GM21786 (cell line): ENCODE measurements around the gene PRPF8.

Source experiments
- ATAC-seq: cut with Tn5 transposase; IDR thresholded peaks from one replicate; pipeline ENCODE4 v1.9.1; 2021; ENCODE audit not compliant: unreplicated experiment

PRPF8 gene

DNA sequence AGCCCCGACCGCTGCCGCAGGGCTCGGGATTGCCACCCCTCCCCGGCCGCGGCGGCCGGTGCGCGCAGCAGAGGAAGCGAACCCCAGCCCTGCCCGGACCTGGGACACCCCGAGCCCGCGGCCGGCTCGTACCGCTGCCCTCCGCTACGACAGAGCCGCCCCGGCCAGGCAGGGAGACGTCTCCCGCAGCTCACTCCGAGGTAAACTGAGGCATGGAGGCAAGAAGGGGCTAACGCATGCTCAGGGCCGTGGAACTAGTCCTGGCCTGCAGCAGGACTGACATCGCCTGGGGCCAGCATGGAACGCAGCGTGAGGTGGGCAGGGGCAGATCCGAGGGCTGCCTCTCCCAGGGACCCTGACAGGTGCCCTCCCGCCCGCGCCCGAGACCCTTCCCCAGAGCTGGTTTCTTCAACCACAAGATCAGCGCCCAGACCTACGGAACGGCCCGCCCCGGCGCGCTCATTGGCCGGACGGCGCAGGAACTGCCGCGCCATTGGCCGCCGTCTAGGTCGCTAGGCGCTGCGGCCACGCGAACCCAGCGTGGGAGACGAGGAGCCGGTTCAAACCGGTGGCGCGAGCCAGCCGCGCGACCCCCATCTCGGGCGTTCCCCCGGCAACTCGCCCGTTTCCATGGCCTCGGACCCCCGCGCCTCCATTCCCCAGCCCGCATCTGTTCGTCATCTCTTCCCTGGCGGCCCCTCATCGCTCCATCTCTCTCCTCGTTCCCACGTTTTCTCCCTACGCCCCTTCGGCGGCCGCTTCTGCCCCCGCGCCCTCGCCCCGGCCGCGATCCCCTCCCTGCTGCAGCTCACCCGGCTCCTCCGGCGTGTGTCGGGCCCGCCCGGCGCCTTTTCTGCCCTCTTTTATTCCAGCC, 56.4 kb downstream of the PRPF8 start, which contains the start of gene SLC43A2:
Gene SLC43A2, minus strand, starts transcription at position 853 of the 874 bp plus-strand sequence. CDS start 960 bp downstream, outside the sequence.
- peak; percentile 53 for ATAC-seq

DNA sequence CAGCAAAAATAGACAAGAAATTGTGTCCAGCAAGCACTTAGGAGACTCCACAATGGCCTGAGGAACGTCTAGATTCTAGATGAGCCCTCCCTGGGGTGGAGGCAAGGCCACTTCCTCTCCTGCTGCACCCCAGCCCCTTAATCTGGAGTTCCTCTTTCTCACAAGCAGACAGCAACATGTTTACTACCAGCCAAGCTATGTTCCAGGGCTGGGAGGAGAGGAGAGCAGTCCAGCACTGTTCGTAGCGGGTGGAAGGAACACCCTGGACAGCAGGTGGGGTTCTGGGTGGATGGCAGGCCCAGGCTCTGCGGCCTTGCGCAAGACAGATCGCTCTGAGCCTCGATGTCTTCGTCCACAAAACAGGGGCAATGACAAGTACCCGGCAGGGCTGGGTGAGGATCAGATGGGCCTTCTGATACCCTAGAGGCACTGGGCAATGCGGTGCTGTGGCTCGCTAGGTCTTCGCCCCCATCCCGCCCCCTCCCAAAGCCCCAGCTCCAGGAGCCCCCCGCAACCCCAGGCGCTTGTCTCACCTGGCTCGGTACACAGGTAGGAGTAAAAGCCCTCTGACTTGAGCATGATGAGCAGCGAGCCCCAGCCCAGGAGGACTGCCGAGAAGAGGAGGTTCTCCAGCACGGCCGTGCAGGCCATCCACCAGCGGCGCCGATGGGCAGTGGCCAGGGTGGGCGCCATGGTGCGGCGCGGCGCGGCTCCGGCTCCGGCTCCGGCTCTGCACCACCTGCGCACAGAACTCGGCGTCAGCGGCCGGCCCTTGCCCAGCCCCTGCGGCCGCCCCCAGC, 57.3 kb downstream of the PRPF8 start:
- ATAC-seq, result no peak

DNA sequence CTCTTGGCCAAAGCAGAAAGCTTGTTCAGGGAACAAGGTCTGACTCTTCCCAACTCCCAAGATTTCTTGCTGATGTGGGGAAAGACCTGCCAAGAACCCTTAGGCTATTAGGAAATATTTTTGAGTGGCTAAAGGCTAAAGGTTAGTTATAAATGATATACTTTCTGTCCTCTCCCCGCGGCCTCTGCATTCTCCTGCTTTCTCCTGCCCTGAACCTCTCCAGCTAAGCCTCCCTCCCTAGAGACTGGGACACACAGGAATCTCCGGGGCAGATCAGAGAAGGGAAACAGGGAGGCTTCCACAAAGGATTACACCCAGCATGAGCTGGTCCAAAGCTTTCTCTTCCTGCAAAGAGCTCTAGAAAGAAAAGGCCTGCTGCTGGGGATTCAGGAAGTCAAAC, 58.3 kb downstream of the PRPF8 start:
- ATAC-seq, result no peak

DNA sequence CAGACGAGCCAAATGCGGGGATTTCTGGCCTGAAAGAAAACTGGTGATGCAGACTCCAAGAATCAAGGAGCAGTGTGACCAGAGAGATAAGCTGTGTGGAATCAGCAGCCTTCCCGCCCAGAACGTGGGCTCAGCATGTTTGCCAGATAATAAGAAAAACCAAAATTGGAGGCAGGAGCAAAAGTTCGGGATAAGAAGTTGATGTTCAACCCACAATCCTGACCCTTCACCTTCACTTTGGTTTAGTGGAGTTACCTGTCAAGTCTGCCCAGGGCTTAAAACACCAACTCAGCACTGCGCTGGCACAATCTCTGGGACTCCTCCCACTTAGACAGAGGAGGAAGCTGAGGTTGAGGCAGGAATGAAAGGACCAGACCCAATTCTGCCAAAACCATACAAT, 59.1 kb downstream of the PRPF8 start:
- ATAC-seq, result no peak

DNA sequence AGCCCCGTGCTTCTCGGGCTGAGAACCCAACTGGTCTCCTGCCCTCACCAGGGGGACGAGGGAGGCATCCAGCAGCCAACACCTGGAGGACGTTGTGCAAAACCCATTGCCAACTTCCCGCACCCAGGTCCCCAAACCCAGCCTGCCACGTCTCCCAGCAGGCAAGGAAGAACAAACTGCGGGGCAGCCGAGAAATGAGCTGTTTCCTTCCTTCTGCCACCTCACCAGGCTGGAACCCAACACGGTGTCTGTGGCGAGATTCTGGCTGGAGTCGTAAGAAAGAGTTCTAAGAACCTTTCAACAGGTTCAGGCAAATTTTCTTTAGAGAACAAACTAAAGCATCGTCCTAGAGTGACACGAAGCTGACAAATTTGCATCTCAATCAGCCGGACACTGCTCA, 59.6 kb downstream of the PRPF8 start:
- ATAC-seq, result no peak

DNA sequence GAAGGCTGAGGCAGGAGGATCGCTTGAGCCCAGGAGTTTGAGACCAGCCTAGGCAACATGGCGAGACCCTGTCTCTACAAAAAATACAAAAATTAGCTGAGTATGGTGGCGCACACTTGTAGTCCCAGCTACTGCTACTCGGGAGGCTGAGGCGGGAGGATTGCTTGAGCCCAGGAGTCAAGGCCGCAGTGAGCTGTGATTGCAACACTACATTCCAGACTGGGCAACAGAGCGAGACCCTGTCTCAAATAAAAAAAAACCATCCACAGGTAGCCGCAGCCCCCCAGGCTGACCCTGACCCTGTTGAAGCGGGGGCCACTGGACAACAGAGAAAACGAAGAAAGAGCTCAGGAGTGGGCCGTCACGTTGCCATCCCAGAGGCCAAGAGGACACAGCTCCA, 60.0 kb downstream of the PRPF8 start:
- no peak for ATAC-seq

DNA sequence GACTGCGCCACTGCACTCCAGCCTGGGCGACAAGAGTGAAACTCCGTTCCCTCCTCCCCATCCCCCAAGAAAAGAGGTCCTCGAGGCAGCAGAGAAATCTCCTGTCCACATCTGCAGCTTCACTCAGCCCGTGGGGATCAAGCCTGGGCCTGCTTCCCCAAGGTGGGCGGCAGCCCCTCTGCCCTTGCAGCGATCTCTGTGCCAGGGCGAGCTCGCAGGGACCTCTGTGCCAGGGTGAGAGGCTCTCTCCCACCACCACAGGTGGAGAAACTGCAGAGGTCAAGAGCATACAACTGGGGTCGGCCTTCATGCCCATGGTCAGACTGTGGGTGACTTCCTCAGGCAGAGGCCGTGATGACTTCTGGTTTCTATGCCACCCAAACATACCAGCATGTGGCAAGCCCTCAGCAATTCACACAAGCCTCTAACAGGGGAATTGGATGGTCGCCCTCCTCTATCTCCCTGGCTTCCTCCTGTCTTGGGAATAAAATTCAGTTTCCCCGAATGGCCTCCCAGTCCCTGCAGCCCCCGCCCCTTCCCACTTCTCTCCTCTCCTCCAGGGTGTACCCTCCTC, 61.5 kb downstream of the PRPF8 start:
- ATAC-seq, result no peak

DNA sequence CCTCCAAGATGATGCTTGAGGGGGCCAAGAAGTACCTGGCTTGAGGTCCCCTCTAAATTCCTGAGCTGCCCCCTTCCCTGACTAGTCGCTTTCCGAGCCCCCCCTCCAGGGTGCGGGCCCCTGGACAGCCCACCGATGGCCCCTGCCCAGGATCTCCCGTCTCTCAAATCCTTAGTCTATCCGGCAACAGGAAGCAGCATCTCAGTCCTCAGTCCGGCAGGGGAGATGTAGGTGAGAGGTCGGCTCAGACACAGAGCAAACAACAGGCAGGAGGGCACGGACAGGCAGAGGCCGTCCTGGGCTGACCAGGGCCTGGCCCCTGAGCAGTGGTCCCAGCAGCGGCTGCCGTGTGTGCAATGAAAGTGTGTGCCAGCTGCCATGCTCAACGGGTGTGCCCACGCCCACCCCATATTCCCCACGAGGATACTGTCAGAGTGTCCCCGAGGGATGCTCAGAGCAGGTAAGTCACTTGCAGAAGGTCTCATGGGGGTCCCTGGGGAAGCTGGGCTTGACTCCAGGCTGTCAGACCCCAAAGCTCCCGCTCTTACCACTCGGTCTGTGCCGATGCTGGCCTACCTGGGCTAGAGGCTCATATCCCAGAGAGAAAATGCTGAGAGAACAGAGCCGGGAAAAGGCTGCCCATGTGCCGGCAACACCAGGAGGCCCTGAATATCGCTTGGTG, 63.3 kb downstream of the PRPF8 start:
- no peak for ATAC-seq

DNA sequence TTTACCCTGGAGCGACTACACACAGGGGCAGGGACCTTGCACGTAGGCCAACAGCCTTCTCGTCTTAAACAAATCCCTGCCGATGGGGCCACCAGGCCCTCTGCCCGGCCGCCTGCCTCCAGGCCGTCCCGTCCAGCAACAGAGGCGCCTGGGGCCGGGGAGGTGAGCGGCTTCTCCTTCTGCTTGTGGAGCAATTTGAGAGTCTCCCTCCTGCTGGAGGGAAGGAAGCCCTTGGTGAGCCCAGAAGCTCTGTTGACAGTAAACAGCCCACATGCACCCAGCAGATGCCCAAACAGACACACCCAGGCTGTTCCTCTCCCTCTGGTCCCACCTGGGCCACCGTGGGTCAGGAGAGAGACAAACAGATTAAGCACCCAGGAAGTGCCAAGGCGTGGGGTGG, 64.2 kb downstream of the PRPF8 start:
- no peak for ATAC-seq

DNA sequence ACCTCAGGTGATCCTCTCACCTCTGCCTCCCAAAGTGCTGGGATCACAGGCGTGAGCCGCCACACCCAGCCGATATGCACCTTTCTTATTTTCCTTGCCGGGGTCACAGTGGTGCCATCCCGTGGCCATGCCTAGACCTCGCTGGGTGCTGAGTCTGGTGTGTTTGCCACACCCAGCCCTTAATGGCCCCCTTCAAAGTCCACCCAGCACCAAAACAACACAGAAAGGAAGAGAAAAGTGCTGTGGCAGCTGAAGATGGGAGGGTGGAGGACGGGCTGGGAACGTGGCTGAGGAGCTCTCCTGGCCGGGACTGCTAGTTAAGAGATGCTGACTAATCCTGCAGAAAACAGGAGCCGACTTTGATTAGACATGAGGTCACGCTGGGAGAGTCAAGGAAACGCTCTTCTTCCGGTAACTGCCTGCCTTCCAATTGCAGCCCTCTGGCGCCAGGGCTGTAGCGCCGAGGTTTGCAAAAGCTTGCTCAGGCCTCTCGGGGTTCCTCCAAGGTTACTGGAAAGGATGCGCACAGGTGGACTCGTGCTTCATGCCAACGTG, 67.0 kb downstream of the PRPF8 start:
- no peak for ATAC-seq

DNA sequence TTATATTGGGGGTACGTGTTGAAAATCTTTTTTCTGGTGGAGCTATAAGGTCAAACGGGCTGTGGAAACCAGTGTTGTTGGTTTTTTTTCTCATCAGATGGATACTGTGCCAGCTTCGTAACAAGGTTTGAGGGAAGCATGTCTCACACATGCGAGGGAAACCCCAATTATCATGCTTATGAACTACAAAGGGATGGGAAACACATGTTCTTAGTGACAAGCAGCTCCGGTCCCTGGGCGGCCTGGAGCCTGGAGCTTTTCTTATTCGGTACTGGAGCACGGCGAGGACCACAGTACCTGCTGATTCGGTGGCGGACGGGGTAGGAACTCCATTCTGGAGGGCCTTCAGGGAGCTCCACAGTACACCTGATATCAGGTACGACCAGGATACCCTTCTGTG, 68.6 kb downstream of the PRPF8 start:
- ATAC-seq, result no peak

DNA sequence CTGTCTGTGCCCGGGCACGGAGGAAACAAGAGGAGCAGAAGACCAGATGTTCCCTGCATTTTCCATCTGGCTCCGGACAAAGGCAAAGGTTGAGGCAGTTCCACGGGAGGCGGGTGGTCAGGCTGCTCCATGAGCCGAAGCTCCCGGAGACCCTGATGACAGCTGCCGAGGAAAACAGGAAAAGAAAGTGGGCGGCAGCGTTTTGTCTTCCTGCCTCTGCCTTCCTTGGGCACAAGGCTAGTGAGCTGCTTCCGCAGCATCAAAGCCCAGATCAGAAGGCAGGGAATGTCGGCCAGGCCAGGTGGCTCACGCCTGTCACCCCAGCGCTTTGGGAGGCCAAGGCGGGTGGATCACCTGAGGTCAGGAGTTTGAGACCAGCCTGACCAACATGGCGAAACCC, 72.3 kb downstream of the PRPF8 start:
- ATAC-seq, result no peak

DNA sequence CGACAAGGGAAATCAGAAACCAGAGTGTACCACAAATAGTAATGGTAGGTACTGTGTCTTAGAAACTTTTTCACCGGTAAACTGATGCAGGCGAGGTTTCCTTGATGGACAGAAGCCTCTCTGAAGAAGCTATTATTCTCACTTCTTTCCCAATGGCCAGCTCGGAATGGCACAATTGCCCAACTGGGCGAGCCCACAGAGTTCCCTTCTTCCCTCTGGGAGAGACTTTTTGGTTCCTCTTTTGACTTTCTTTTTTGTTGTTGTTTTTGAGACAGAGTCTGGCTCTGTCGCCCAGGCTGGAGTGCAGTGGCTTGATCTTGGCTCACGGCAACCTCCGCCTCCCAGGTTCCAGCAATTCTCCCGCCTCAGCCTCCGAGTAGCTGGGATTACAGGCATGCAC, 73.0 kb downstream of the PRPF8 start:
- no peak for ATAC-seq

DNA sequence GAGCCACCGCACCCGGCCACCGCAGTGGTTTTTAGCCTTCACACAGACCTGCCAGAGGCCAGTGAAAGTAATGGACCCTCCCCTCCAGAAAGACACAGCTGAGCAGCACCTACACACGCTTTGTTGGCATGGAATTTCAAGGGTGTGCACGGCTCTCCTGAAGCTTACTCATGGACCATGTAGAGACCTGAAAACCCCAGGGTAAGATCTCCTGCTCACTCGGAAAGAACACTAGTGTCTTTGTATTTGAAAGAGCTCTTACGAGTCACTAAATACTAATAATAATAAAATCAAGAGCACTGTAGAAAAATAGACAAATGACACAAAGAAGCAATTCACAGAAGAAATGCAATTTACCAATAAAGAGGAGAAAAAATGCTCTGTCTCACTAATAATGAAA, 76.0 kb downstream of the PRPF8 start:
- ATAC-seq, result no peak

DNA sequence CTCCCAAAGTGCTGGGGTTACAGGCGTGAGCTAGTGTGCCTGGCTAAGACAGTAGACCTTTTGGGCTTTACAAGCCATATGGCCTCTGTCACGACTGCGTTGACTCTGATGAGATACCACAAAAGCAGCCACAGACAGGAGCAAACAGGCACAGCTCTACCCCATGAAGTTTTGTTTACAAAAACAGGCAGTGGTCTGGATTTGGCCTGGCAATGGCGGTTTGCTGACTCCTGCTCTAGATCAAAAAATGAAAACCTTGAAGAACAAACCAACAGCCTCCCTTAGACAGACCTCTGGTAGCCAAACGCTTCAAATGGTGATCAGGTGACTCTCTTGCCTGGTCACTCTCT, 76.7 kb downstream of the PRPF8 start:
- no peak for ATAC-seq

DNA sequence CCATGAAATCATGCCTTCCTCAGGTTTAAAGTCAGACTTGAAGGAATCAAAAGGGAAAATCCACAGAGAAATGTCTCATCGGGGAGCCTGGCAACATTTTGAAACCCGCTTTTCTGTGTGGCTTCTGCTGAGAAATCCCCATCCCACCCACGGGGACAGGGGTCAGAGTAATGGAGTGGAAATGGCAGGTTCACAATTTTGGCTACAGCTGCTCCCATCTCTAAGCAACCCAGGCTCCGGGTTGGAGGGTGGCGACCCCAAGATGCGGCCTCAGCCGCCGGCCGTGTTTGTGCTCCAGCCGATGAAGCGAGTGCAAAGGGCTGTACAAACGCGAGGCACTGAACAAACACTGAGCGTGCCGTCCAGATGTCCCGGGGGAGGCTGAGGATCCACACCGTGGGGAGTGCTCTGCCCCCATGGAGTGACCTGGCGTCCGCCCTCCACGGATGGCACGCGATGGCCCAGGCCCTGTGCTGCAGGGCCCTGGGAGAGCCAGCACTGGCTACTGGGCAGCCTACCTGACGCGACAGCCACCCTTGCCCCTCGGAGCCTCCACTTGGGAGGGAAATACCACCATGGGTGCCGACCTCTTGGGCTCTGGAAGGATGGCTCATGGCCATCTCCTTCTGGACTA, 78.2 kb downstream of the PRPF8 start:
- ATAC-seq, result no peak

DNA sequence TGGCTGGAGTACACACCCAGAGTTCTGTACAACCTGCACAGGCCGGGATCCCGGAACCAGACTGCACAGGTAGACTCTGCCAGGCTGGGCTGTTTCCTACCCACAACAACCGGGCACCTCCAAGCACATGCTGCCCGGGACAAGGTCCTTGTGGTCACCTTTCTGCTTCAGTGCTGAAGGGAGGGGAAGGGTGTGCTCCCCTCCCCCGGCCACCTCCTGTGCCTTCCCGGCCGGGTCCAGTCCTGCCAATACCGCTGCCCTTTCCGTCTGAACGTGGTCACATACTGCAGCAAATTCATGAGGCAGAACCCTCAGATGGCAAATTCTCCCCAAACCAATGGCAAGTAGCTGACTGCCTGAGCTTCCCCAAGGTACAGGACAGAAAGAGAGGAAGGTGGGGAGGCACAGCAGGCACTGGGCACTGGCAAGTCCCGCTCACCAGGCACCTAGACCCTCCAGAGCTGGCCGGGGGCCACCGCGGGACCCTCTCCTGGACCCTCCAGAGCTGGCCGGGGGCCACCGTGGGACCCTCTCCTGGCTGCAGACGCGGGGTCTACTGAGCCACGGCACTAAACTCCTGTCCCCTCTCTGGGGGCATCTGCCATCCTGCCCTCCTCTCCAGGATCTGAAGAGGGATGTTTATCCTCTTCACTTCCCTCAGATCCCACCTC, 78.9 kb downstream of the PRPF8 start:
- no peak for ATAC-seq

DNA sequence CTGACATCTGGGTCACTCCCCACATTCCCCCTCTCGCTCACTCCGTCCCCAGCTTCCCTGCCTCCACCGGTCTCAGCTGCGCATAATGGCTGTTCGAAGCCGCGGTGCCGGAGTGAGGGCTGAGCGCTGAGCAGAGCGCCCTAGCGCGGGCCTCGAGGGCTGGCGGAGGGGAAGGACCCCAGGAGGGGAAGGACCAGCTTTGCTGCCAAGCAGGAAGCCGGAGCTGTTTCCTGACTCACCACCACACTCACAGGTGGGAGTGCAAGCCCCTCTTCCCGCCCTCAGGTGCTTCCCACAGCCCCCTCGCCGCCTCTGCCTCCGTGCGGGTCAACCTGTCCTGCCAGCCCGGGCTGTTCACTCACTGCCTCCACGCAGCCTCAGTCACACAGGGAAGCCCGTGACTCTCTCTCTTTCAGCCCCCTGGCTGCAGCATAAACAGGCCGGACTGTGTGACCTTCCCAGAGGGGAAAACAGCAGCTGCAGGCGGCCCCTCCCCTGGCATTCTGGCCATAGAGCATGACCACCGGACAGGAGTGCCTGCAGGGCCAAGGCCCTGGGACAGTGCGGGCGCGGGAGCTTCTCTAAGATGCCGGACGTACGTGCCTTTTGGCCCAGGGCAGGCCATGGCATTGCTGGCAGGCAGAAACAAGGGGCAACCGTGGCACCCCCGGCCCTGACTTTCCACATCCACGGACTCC, 79.7 kb downstream of the PRPF8 start:
- no peak for ATAC-seq

DNA sequence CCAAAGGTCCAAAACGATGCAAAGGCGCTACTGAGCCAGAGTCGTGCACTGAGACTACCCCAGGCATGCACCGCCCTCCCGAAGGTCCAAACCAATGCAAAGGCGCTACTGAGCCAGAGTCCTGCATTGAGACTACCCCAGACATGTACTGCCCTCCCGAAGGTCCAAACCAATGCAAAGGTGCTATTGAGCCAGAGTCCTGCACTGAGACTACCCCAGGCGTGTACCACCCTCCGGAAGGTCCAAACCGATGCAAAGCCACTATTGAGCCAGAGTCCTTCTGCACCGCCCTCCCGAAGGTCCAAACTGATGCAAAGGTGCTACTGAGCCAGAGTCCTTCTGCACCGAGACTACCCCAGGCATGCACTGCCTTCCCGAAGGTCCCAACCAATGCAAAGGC, 83.1 kb downstream of the PRPF8 start:
- ATAC-seq, result no peak
